ENCODE data around the gene MAP3K12.

DNA sequence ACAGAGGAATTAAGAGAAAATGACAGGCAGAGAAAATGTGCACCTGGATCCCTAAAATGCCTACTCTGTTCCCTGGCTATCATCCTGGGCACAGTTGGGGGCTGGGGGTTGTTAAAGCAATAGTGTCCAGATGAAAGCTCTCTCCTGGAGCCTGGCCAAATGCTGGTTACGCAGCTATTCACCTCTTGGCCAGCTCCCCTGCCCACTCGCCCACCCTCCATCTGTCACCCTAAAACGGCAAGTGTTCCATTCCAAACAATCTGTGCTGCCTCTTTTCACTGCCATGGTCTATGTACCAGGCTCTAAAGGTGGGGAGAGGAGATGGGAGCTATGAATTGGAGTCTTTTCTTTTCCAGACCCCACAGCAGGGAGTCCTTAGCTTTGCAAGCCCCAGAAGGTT lies 32.8 kb upstream of the MAP3K12 start:
- TF ChIP-seq EZH2 (IDR thresholded peaks at IDR 0.05; ENCODE audit: low read length, missing control alignments) = no peak
- TF ChIP-seq, protein P1, sequence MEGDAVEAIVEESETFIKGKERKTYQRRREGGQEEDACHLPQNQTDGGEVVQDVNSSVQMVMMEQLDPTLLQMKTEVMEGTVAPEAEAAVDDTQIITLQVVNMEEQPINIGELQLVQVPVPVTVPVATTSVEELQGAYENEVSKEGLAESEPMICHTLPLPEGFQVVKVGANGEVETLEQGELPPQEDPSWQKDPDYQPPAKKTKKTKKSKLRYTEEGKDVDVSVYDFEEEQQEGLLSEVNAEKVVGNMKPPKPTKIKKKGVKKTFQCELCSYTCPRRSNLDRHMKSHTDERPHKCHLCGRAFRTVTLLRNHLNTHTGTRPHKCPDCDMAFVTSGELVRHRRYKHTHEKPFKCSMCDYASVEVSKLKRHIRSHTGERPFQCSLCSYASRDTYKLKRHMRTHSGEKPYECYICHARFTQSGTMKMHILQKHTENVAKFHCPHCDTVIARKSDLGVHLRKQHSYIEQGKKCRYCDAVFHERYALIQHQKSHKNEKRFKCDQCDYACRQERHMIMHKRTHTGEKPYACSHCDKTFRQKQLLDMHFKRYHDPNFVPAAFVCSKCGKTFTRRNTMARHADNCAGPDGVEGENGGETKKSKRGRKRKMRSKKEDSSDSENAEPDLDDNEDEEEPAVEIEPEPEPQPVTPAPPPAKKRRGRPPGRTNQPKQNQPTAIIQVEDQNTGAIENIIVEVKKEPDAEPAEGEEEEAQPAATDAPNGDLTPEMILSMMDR (conservative IDR thresholded peaks at IDR 0.05 in 1 of 2, IDR thresholded peaks at IDR 0.05 in 1 of 2; ENCODE audit: low read depth in 1 of 2, low read length in 2 of 2) = no peak

Measured in fibroblast of lung (primary cell).